ENCODE measurements around the gene CRB1. TPM values are rescaled to one million over a fixed set of nuclear protein-coding genes. Genes with fewer than 3 reads are reported as not detected.
A peak's percentile ranks its signal among the peaks of the same experiment; 100 is the strongest.

The CRB1 gene
- total and polyA plus RNA-seq, 2 of the 8 experiments (the other 6 are each of a cell fraction or from before 2014, with no cell fraction given): 0.03 TPM; not detected in 1

DNA sequence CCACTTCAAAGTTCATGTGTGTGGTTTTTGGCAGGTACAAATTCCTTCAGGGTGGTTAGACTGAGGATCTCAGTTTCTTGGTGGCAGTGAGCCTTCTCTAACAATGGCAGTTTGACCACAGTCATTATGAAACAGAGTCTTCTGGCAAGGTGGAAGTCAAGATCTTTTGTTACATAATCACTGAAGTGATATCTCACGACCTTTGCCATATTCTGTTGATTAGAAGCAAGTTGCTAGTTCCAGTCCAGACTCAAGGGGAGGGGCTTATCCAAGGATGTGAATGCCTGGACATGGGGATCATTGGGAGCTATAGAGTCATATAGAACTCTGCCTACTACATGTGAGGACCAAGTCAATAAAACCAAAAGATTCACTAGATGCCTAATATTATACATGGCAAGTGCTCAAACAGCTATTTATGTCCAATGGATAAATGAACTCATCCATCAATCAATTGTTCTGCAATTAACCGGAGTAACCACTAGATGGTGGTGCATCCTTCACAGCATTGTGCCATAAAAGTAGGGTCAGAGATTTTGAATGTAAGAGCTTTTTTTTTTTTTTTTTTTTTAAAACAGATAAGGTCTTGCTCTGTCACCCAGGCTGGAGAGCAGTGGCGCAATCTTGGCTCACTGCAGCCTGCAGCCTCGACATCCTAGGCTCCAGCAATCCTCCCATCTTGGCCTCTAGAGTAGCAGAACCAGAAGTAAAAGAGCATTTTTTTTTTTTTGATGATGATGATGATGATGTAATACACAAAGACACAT, 131.9 kb downstream of the CRB1 start:
- H2AK5ac ChIP-seq (ENCODE audit: low read depth, low read length): no peak overlapping the region
- H3K18ac ChIP-seq (ENCODE audit: extremely low read depth, low read length): no peak overlapping the region
- H3K9ac ChIP-seq (replicated peaks in 1 of 4; ENCODE audit: extremely low read depth in 1 of 4, low read depth in 3 of 4, low read length in 3 of 4): no peak overlapping the region
- 37% methylated on average over 4 of the region's 4 CpGs; no CpG with 5 or more reads in 1 of the 2 experiments for WGBS, 2 experiments (ENCODE audit: extremely low coverage in 1 of 2, insufficient coverage in 1 of 2, insufficient read length in 1 of 2, insufficient replicate concordance in 2 of 2, low coverage in 1 of 2, low lambda C conversion rate in 2 of 2, missing lambda C conversion rate in 1 of 2)
- TF ChIP-seq RAD21 (IDR thresholded peaks at IDR 0.05 in 1 of 2, conservative IDR thresholded peaks at IDR 0.05 in 1 of 2; ENCODE audit: low read depth in 2 of 2, low read length in 2 of 2) (peak; percentile 77), CEBPB (IDR thresholded peaks at IDR 0.05; ENCODE audit: low read depth, low read length) (peak; percentile 91), CTBP2 (IDR thresholded peaks at IDR 0.05; ENCODE audit: borderline replicate concordance, insufficient read depth, insufficient read length, low read length) (no peak)
- TF ChIP-seq, protein P1, sequence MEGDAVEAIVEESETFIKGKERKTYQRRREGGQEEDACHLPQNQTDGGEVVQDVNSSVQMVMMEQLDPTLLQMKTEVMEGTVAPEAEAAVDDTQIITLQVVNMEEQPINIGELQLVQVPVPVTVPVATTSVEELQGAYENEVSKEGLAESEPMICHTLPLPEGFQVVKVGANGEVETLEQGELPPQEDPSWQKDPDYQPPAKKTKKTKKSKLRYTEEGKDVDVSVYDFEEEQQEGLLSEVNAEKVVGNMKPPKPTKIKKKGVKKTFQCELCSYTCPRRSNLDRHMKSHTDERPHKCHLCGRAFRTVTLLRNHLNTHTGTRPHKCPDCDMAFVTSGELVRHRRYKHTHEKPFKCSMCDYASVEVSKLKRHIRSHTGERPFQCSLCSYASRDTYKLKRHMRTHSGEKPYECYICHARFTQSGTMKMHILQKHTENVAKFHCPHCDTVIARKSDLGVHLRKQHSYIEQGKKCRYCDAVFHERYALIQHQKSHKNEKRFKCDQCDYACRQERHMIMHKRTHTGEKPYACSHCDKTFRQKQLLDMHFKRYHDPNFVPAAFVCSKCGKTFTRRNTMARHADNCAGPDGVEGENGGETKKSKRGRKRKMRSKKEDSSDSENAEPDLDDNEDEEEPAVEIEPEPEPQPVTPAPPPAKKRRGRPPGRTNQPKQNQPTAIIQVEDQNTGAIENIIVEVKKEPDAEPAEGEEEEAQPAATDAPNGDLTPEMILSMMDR (IDR thresholded peaks at IDR 0.05; ENCODE audit: control extremely low read depth in 1 of 3, insufficient read depth in 1 of 3, low read depth in 1 of 3, low read length in 3 of 3): peak in 2 of 3 experiments; percentile 56 to 71; a peak in 3 of 4 replicates
- no peak overlapping the region for H2BK12ac ChIP-seq (ENCODE audit: low read depth, low read length)
- no peak for FAIRE-seq
- no peak overlapping the region for H3K23ac ChIP-seq (ENCODE audit: insufficient read length)
- H3K4me3 ChIP-seq (ENCODE audit: extremely low read depth in 1 of 4, insufficient read depth in 2 of 4, low read depth in 3 of 4, low read length in 4 of 4): no peak overlapping the region
- no peak overlapping the region for H3K4me2 ChIP-seq (ENCODE audit: insufficient read depth in 1 of 2, low read depth in 2 of 2, low read length in 2 of 2)
- H4K20me1 ChIP-seq (replicated peaks in 1 of 2; ENCODE audit: control insufficient read depth in 1 of 2, insufficient read depth in 2 of 2, low read length in 2 of 2): no peaks in the 10 kb centered on the region
- H3K27me3 ChIP-seq (replicated peaks in 1 of 4; ENCODE audit: control insufficient read depth in 3 of 4, extremely low read depth in 1 of 4, insufficient read depth in 3 of 4, low read length in 3 of 4): no peaks in the 10 kb centered on the region
- no peak for DNase-seq (ENCODE audit: low read depth in 1 of 2, low spot score in 2 of 2)
- H3K23me2 ChIP-seq (ENCODE audit: low read depth, low read length): no peaks in the 10 kb centered on the region
- ChIA-PET POLR2A (ENCODE audit: partially characterized antibody) (interaction anchor here (0.9 kb wide), 1 partner anchor 10 kb away, joined by 3 read pairs; no protein-coding TSS in a partner anchor), CTCF (ENCODE audit: partially characterized antibody) (interaction anchor here (0.6 to 3.2 kb wide), 38 partner anchors 9 to 1792 kb away, joined by 3 to 21 read pairs (median 4); no protein-coding TSS in a partner anchor)
- H2BK120ac ChIP-seq (replicated peaks; ENCODE audit: low read depth, low read length): no peak overlapping the region
- H2BK20ac ChIP-seq (ENCODE audit: low read length): no peak overlapping the region
- H3K79me2 ChIP-seq (ENCODE audit: control insufficient read depth in 1 of 2, insufficient read depth in 2 of 2, low read length in 2 of 2): no peaks in the 10 kb centered on the region
- H2AFZ ChIP-seq (ENCODE audit: low read length): no peak overlapping the region
- H4K5ac ChIP-seq (ENCODE audit: insufficient read length, low read depth, low read length): no peak overlapping the region
- no peaks in the 10 kb centered on the region for H3K36me3 ChIP-seq (ENCODE audit: control insufficient read depth in 2 of 4, insufficient read depth in 4 of 4, low read length in 3 of 4)
- H4K91ac ChIP-seq (replicated peaks; ENCODE audit: insufficient read length, low read length): no peak overlapping the region
- H3K9me3 ChIP-seq (ENCODE audit: insufficient read depth in 2 of 2, low read depth in 1 of 2, low read length in 1 of 2): no peaks in the 10 kb centered on the region
- no peak overlapping the region for H3K56ac ChIP-seq (replicated peaks; ENCODE audit: insufficient read length, low read depth, low read length)
- no peak overlapping the region for H3K14ac ChIP-seq (ENCODE audit: insufficient read length)
- H3K27ac ChIP-seq (ENCODE audit: low read depth, low read length): no peak overlapping the region
- H2BK5ac ChIP-seq (ENCODE audit: low read depth, low read length): no peak overlapping the region
- H3K79me1 ChIP-seq (ENCODE audit: low read depth, low read length): no peaks in the 10 kb centered on the region
- H3K4me1 ChIP-seq (replicated peaks in 1 of 4; ENCODE audit: control insufficient read depth in 3 of 4, insufficient read depth in 4 of 4, low read length in 3 of 4): no peaks in the 10 kb centered on the region
- no peak overlapping the region for H2BK15ac ChIP-seq (ENCODE audit: low read length)
- H3K4ac ChIP-seq (replicated peaks; ENCODE audit: insufficient read length, low read depth, low read length): no peak overlapping the region
- no peak overlapping the region for H4K8ac ChIP-seq (ENCODE audit: extremely low read depth, insufficient read depth, low read length)
